ENCODE measurements around the gene PLXDC2.

- TF ChIP-seq CTCF (IDR thresholded peaks at IDR 0.05) = no peak
- TF ChIP-seq EZH2 (IDR thresholded peaks at IDR 0.05; ENCODE audit: borderline replicate concordance, insufficient read depth, low read depth, low read length, poor library complexity, severe bottlenecking) = no peak
Observed at GRCh38 chr10:19985745-19986144, 169.5 kb downstream of the PLXDC2 start.

Data from B cell (primary cell).